ENCODE data around the gene PTGFRN.
"Not testable (repeated sequence)": the region's sequence is repeated elsewhere in the genome, so short reads cannot be mapped to it uniquely, and the experiment has no call there.

The PTGFRN gene

DNA sequence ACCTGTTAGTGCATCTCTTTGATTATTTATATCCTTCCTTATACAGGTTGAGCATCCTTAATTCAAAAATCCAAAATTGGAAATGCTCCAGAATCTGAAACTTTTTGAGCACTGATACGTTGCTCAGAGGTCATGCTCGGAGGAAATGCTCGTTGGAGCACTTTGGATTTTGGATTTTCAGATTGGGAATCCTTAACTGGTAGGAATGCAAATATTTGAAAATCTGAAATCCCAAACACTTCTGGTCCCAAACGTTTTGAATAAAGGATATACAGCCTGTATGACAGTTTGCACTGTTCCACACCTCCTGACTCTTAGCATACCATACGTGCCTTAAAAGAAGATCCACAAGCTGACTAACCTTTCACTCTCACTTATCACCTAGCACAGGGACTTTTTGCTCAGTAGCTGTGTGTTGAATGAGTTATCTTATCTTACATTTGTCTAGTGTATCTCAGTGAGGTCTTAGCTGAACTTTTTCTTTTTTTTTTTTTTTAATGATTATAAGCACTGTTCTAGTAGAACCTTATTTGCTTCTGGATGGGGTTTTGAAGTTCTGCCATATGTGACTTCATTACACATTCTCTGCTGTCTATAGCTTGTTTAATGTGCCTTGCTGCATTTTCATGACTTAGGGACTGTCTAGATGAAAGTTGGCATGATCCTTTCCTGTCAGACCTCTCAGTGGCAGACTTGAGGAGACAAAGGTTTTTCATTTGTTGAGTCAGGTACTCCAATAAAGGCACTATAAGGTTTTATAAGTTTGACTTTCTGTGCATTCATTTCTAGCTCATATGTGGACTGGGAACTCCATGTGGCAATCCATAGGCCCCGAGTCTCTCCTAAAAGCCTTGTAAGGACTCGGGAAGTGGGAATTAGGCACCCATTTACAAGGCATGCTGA, 21.6 kb downstream of the PTGFRN start:
- POLR2A ChIA-PET = no interaction called here
- DNase-seq (ENCODE audit: extremely low spot score) = no peak
- CTCF ChIA-PET = interaction anchor here (0.8 kb wide), 1 partner anchor 49 kb away, joined by 3 read pairs; no protein-coding TSS in a partner anchor
- no peak for TF ChIP-seq FOXM1 (IDR thresholded peaks at IDR 0.05; ENCODE audit: borderline replicate concordance)
- no peak for TF ChIP-seq L3MBTL2 (conservative IDR thresholded peaks at IDR 0.05)
- no peak for TF ChIP-seq ARNT (IDR thresholded peaks at IDR 0.05)
- no peak for TF ChIP-seq BHLHE40 (IDR thresholded peaks at IDR 0.05; ENCODE audit: borderline replicate concordance)
- TF ChIP-seq NFRKB (IDR thresholded peaks at IDR 0.05) = no peak
- TF ChIP-seq TARDBP (IDR thresholded peaks at IDR 0.05) = no peak
- TF ChIP-seq HDGF (IDR thresholded peaks at IDR 0.05; ENCODE audit: borderline replicate concordance) = no peak
- no peak for TF ChIP-seq FOXA1 (IDR thresholded peaks at IDR 0.05)
- no peak for TF ChIP-seq SUZ12 (IDR thresholded peaks at IDR 0.05)
- no peak for TF ChIP-seq ZNF384 (IDR thresholded peaks at IDR 0.05)
- no peak for TF ChIP-seq ELF4 (IDR thresholded peaks at IDR 0.05)
- no peak for TF ChIP-seq LEF1 (IDR thresholded peaks at IDR 0.05; ENCODE audit: borderline replicate concordance)
- no peak for TF ChIP-seq SP1 (IDR thresholded peaks at IDR 0.05)
- TF ChIP-seq, protein P1, sequence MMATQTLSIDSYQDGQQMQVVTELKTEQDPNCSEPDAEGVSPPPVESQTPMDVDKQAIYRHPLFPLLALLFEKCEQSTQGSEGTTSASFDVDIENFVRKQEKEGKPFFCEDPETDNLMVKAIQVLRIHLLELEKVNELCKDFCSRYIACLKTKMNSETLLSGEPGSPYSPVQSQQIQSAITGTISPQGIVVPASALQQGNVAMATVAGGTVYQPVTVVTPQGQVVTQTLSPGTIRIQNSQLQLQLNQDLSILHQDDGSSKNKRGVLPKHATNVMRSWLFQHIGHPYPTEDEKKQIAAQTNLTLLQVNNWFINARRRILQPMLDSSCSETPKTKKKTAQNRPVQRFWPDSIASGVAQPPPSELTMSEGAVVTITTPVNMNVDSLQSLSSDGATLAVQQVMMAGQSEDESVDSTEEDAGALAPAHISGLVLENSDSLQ (IDR thresholded peaks at IDR 0.05) = no peak

DNA sequence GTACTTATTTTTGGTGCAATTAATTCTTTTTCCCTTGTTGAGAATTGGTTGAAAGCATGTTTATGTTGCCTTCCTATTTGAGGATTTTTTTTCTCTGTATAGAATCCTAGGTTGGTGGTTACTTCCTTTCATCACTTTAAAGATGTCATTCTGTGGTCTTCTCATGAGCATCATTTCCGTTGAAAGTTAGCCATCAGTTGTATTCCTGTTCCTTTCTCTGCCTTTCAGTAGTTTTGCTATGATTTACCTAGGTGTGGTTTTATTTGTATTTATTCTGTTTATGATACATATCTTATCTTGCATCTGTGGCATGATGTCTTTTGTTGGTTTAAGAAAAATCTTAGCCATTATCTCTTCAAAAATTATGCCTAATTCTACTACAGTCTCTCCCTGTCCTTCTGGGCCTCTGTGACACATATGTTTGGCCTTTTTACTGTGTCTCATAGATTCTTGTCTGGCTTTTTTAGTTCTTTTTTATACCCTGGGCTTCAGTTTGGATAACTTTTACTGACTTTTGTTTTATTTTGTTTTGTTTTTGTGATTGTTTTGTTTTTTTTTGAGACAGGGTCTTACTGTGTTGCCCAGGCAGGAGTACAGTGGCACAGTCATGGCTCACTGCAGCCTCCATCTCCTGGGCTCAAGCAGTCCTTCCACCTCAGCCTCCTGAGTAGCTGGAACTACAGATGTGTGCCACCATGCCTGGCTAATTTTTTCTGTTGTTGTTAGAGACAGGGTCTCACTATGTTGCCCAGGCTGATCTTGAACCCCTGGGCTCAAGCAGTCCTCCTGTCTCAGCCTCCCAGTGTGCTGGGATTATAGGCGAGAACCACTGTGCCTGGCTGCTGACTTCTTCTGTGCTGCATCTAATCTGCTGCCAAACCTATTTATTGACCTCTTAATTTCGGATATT, 24.1 kb downstream of the PTGFRN start:
- POLR2A ChIA-PET = no interaction called here
- CTCF ChIA-PET = interaction anchor here (0.6 kb wide), 1 partner anchor 12 kb away, joined by 3 read pairs; no protein-coding TSS in a partner anchor
- DNase-seq (ENCODE audit: extremely low spot score) = no peak
- no peak for TF ChIP-seq CTBP1 (IDR thresholded peaks at IDR 0.05; ENCODE audit: borderline replicate concordance)
- TF ChIP-seq ARNT (IDR thresholded peaks at IDR 0.05) = no peak
- no peak for TF ChIP-seq ELF4 (IDR thresholded peaks at IDR 0.05)
- no peak for TF ChIP-seq HDGF (IDR thresholded peaks at IDR 0.05; ENCODE audit: borderline replicate concordance)
- no peak for TF ChIP-seq ZNF384 (IDR thresholded peaks at IDR 0.05)
- TF ChIP-seq NFRKB (IDR thresholded peaks at IDR 0.05) = no peak
- no peak for TF ChIP-seq SP1 (IDR thresholded peaks at IDR 0.05)
- no peak for TF ChIP-seq FOXM1 (IDR thresholded peaks at IDR 0.05; ENCODE audit: borderline replicate concordance)
- TF ChIP-seq SUZ12 (IDR thresholded peaks at IDR 0.05) = no peak
- TF ChIP-seq FOXA1 (IDR thresholded peaks at IDR 0.05) = no peak
- TF ChIP-seq FOXK2 (IDR thresholded peaks at IDR 0.05) = no peak
- no peak for TF ChIP-seq BHLHE40 (IDR thresholded peaks at IDR 0.05; ENCODE audit: borderline replicate concordance)
- no peak for TF ChIP-seq LEF1 (IDR thresholded peaks at IDR 0.05; ENCODE audit: borderline replicate concordance)
- no peak for TF ChIP-seq TARDBP (IDR thresholded peaks at IDR 0.05)
- no peak for TF ChIP-seq L3MBTL2 (conservative IDR thresholded peaks at IDR 0.05)
- TF ChIP-seq, protein P1 (IDR thresholded peaks at IDR 0.05) = no peak

DNA sequence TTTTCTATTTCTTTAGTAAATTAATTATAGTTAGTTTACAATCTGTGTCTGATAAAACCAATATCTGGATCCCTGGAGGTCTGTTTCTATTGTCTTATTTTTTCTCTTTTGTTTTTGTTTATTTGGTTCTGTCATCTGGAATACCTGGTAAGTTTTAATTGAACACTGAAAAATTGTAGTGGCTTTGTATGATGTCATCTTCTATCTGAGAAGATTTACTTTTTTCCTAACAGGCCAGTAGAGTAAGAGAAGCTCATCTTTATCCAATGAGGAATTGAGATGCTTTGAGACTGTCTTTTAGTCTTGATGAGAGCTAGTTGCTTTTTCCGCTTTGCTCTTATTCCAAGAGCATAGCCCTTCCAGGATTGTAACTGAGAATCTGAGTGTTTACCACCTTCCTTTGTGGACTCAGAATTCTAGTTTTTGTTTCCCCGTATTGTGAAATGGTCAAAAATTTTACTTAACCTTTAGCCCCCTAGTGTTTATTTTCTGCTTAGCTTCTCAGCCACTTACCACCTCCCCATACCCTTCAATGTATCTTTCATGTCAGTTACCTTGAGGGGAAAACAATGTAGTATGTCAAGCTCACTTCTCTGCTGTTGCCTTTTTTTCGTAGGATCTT, 25.0 kb downstream of the PTGFRN start:
- peak; percentile 25 for DNase-seq (ENCODE audit: extremely low spot score)
- ChIA-PET CTCF (interaction anchor here (0.7 kb wide), 1 partner anchor 197 kb away, joined by 4 read pairs; no protein-coding TSS in a partner anchor), POLR2A (interaction anchor here (0.7 kb wide), 1 partner anchor 65 kb away, joined by 3 read pairs; no protein-coding TSS in a partner anchor)
- TF ChIP-seq NFRKB (IDR thresholded peaks at IDR 0.05) (no peak), HDGF (IDR thresholded peaks at IDR 0.05; ENCODE audit: borderline replicate concordance) (no peak), L3MBTL2 (conservative IDR thresholded peaks at IDR 0.05) (no peak), FOXA1 (IDR thresholded peaks at IDR 0.05) (no peak), BHLHE40 (IDR thresholded peaks at IDR 0.05; ENCODE audit: borderline replicate concordance) (no peak), FOXK2 (IDR thresholded peaks at IDR 0.05) (no peak), ELF4 (IDR thresholded peaks at IDR 0.05) (no peak), FOXM1 (IDR thresholded peaks at IDR 0.05; ENCODE audit: borderline replicate concordance) (no peak), CTBP1 (IDR thresholded peaks at IDR 0.05; ENCODE audit: borderline replicate concordance) (no peak), SUZ12 (IDR thresholded peaks at IDR 0.05) (no peak), SP1 (IDR thresholded peaks at IDR 0.05) (no peak), LEF1 (IDR thresholded peaks at IDR 0.05; ENCODE audit: borderline replicate concordance) (no peak), ARNT (IDR thresholded peaks at IDR 0.05) (no peak), ZNF384 (IDR thresholded peaks at IDR 0.05) (no peak), TARDBP (IDR thresholded peaks at IDR 0.05) (no peak)
- TF ChIP-seq, protein P1 (IDR thresholded peaks at IDR 0.05) = no peak

DNA sequence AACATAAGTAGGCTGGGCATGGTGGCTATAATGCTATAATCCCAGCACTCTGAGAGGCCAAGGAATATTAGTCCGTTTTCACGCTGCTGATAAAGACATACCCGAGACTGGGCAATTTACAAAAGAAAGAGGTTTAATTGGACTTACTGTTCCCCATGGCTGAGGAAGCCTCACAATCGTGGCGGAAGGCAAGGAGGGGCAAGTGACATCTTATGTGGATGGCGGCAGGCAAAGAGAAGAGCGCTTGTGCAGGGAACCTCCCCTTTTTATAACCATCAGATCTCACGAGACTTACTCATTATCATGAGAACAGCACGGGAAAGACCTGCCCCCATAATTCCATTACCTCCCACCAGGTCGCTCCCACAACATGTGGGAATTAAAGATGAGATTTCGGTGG, 28.5 kb downstream of the PTGFRN start:
- no peak for TF ChIP-seq FOXK2 (IDR thresholded peaks at IDR 0.05)
- no peak for TF ChIP-seq TARDBP (IDR thresholded peaks at IDR 0.05)
- no peak for TF ChIP-seq NFRKB (IDR thresholded peaks at IDR 0.05)
- ChIA-PET POLR2A (no interaction called here), CTCF (no interaction called here)
- no peak for DNase-seq (ENCODE audit: extremely low spot score)

DNA sequence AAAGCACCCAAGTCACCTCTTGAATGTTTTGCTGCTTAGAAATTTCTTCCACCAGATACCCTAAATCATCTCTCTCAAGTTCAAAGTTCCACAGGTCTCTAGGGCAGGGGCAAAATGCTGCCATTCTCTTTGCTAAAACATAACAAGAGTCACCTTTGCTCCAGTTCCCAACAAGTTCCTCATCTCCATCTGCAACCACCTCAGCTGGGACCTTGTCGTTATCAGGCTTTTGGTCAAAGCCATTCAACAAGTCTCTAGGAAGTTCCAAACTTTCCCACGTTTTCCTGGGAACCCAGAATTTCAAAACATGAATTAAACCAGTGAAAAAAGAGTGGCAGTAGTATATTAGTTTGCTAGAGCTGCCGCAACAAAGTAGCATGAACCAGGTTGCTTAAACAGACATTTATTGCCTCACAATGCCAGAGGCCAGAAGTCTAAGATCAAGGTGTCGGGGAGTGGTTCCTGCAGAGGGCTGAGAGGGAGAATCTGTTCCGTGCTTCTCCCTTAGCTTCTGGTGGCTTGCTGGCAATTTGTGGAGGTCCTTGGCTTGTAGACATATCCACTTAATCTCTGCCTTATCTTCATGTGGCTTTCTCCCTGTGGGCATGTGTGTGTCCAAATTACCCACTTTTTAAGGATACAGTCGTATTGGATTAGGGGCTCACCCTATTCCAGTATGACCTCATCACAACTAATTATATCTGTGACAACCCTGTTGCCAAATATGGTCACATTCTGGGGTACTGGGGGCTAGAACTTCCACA, 30.2 kb downstream of the PTGFRN start:
- DNase-seq (ENCODE audit: extremely low spot score); CTCF ChIA-PET; POLR2A ChIA-PET: not testable (repeated sequence)

All from HEK293T (cell line).